Endothelial cell of hepatic sinusoid (primary cell): ENCODE measurements around the gene TACR1.

Source experiments
- in situ Hi-C: cut with HindIII; loops from 2 replicates; pipeline ENCODE4 v1.10.0; 2017; ENCODE audit warnings: low sequenced_read_pairs

The TACR1 gene

GRCh38 chr2:75055142-75055819 lies 144.0 kb downstream of the TACR1 start:
- in situ Hi-C loops = no loop called here

- in situ Hi-C loops = no loop called here
Measured at GRCh38 chr2:75054296-75054695, 145.0 kb downstream of the TACR1 start.

- in situ Hi-C loops = no loop called here
Measured at GRCh38 chr2:75053484-75054112, 145.7 kb downstream of the TACR1 start.

GRCh38 chr2:75047992-75048625 lies 151.2 kb downstream of the TACR1 start:
- in situ Hi-C loops = no loop called here

GRCh38 chr2:75047189-75047991 lies 151.9 kb downstream of the TACR1 start:
- in situ Hi-C loops = no loop called here

GRCh38 chr2:75045526-75046050 lies 153.7 kb downstream of the TACR1 start:
- in situ Hi-C loops = no loop called here

- in situ Hi-C loops = no loop called here
Measured at GRCh38 chr2:75044291-75044690, 155.0 kb downstream of the TACR1 start.

- in situ Hi-C loops = no loop called here
Measured at GRCh38 chr2:75042823-75043222, 156.5 kb downstream of the TACR1 start.

GRCh38 chr2:75041731-75042600 lies 157.4 kb downstream of the TACR1 start:
- in situ Hi-C loops = no loop called here

GRCh38 chr2:75041226-75041625 lies 158.1 kb downstream of the TACR1 start:
- in situ Hi-C loops = no loop called here

- in situ Hi-C loops = no loop called here
Measured at GRCh38 chr2:75035444-75036353, 163.6 kb downstream of the TACR1 start.

GRCh38 chr2:75033516-75033915 lies 165.8 kb downstream of the TACR1 start:
- in situ Hi-C loops = no loop called here

GRCh38 chr2:75031906-75032803 lies 167.2 kb downstream of the TACR1 start:
- in situ Hi-C loops = no loop called here

- in situ Hi-C loops = no loop called here
Measured at GRCh38 chr2:75031171-75031570, 168.1 kb downstream of the TACR1 start.

- in situ Hi-C loops = no loop called here
Measured at GRCh38 chr2:75030218-75031009, 168.9 kb downstream of the TACR1 start.

- in situ Hi-C loops = no loop called here
Measured at GRCh38 chr2:75027886-75028285, 171.4 kb downstream of the TACR1 start.

GRCh38 chr2:75025633-75026380 lies 173.5 kb downstream of the TACR1 start:
- in situ Hi-C loops = no loop called here
